ENCODE data around the gene SRSF5.
"Not testable (repeated sequence)": the region's sequence is repeated elsewhere in the genome, so short reads cannot be mapped to it uniquely, and the experiment has no call there.

Gene SRSF5

GRCh38 chr14:69808919-69809808 lies 42.2 kb downstream of the SRSF5 start:
- no peak for DNase-seq (ENCODE audit: low read depth)

DNA sequence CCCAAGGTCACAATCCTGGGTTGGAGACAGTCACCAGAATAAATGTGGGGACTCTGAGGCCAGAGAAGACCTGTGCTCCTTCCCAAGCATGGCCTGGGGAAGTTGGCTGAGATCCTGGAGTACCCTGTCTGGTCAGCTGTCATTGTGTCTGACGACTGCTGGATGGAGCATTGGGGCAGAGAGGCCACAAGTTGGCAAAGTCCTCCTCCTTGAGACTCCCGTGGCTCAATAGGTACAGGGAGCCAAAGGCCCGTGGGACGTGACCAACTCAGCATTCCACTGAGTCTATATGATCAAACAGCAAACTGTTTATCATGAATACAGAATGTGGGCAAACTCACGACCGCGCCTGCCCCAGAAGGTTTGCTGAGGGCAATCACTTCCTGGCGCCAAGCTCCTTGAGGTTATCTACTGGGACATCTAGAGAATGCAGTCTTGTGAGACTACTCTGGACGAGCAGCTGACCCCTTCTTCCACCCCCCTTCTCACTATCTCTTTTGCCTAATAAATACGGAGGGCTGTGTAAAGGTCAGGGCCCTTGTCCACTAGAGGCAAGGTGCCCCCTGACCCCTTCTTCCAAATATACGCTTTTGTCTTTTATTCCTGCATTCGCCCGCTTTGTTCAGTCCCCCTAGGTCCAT lies 44.4 kb downstream of the SRSF5 start:
- no peak for DNase-seq (ENCODE audit: low read depth)

- no peak for DNase-seq (ENCODE audit: low read depth)
Measured at GRCh38 chr14:69811868-69812252, 44.9 kb downstream of the SRSF5 start.

- DNase-seq (ENCODE audit: low read depth), result no peak
Measured at GRCh38 chr14:69812711-69813110, 45.8 kb downstream of the SRSF5 start.

DNA sequence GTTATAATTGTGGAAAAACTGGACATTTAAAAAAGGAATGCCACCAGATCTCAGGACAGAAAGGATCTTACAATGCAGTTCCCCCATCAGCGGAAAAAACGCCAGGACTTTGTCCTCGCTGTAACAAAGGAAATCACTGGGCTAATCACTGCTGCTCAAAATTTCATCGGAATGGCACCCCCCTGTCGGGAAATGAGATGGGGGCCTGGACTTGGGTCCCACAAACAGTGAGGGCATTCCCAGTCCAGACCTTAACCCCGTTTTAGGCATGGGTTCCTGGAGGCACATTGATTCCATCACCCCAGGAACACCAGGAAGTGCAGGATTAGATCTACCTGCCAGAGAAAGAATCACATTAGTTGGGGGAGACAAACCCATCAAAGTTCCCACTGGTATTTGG lies 46.4 kb downstream of the SRSF5 start:
- not testable (repeated sequence) for DNase-seq (ENCODE audit: low read depth)

DNA sequence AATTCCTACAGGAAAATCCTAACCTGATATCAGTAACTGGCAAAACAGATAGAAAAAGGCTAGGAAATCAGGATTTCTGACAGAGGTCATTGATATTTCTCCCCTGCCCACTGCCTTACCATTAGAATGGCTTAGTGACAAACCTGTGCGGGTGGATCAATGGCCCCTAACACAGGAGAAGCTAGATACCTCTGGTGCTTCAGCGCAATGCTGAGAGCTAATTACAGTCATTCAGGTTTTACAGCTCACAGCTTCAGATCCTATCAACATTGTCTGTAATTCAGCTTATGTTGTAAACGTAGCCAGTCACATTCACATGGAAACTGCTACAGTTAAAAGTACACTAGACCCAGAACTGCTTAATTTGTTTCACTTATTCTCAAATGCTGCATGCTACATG lies 47.5 kb downstream of the SRSF5 start:
- no peak for DNase-seq (ENCODE audit: low read depth)

GRCh38 chr14:69815556-69815955 lies 48.6 kb downstream of the SRSF5 start:
- no peak for DNase-seq (ENCODE audit: low read depth)

GRCh38 chr14:69816216-69816615 lies 49.3 kb downstream of the SRSF5 start:
- DNase-seq (ENCODE audit: low read depth), result no peak

GRCh38 chr14:69818758-69819191 lies 51.8 kb downstream of the SRSF5 start:
- peak; percentile 4 for DNase-seq (ENCODE audit: low read depth)

DNA sequence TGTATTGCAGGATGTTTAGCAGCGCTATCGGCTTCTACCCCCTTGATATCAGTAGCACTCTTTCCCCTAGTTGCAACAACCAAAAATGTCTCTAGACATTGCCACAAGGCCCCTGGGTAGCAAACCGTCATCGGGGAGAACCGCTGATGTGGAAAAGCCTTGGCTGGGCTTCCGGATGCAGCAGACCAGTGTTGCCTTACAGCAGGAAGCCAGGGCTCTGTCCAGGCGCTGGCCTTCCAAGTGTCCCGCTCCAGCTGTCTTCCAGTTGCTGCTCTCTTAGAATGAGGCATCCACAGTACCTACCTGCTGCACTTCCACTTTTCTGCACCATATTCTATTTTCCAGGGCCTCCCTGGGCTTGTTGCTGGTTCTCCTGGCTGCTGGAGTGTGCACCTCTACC lies 52.7 kb downstream of the SRSF5 start:
- no peak for DNase-seq (ENCODE audit: low read depth)

DNA sequence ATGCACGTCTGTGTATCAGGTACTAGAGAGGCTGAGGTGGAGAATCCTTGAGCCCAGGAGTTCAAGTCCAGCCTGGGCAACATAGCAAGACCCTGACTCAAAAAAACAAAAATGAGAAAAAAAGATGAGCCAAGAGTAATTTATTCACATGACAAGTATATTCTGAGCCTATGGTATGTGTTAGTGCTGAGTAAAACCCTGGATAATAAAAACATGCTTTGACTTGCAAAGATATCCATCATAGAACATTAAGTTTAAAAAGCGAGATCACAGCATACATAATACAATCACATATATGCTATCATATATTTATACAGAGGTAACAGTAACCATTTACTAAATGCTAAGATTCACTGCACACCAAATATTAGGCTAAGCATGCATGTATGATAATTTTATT lies 54.0 kb downstream of the SRSF5 start:
- DNase-seq (ENCODE audit: low read depth), result no peak
